IMR-90 (cell line): ENCODE data around the gene PRM3. TPM values are rescaled to one million over a fixed set of nuclear protein-coding genes. Genes with fewer than 3 reads are reported as not detected.
A peak's percentile ranks its signal among the peaks of the same experiment; 100 is the strongest.

ENCODE experiments used
- ATAC-seq: fragments of 200-7000 bp; cut with Tn5 transposase; 2 replicates; pipeline ENCODE4 v1.9.1; 2020; ENCODE audit warnings: low read depth, mild to moderate bottlenecking, moderate library complexity
- BruUV-seq: library from RNA; stranded (reverse); fragments of 400-500 nt; replicated peaks from 2 replicates; lab custom pipeline; 2021; lab: Mats Ljungman, UMichigan
- CTCF ChIA-PET: fragments of 300-600 bp; formaldehyde crosslinking; extraction: SDS; loops from one replicate; lab custom pipeline; 2021; ENCODE audit warnings: antibody characterized with exemption; lab: Yijun Ruan, JAX
- POLR2A ChIA-PET: fragments of 300-600 bp; sonication (Branson Sonifier 250); formaldehyde crosslinking; loops from one replicate; lab custom pipeline; 2022; ENCODE audit warnings: antibody characterized with exemption; ENCODE audit not compliant: unreplicated experiment; lab: Charles Lee
- DNase-seq: peaks from one replicate; pipeline ENCODE4 v3.0.0; 2013
- H2AFZ ChIP-seq: replicated peaks from 2 replicates; pipeline ENCODE3; 2013; ENCODE audit warnings: low read length, mild to moderate bottlenecking; ENCODE audit not compliant: poor library complexity
- H2AK5ac ChIP-seq: 2 replicates; pipeline ENCODE4 v1.6.1; 2013; ENCODE audit warnings: low read depth, low read length, inconsistent platforms
- H2AK9ac ChIP-seq: replicated peaks from 2 replicates; pipeline ENCODE3; 2013; ENCODE audit warnings: mild to moderate bottlenecking, low read depth, low read length, moderate library complexity; ENCODE audit not compliant: poor library complexity
- H2BK120ac ChIP-seq: 2 replicates; pipeline ENCODE4 v1.6.1; 2013; ENCODE audit warnings: low read depth, low read length, inconsistent platforms
- H2BK15ac ChIP-seq: 3 replicates; pipeline ENCODE4 v1.6.1; 2013; ENCODE audit warnings: low read depth, low read length, inconsistent platforms
- H2BK20ac ChIP-seq: 2 replicates; pipeline ENCODE4 v1.6.1; 2013; ENCODE audit warnings: low read depth, mild to moderate bottlenecking, inconsistent platforms, low read length, moderate library complexity
- H2BK5ac ChIP-seq: 2 replicates; pipeline ENCODE4 v1.6.1; 2013; ENCODE audit warnings: mild to moderate bottlenecking, low read depth, low read length, inconsistent platforms; ENCODE audit not compliant: poor library complexity, severe bottlenecking
- H3K14ac ChIP-seq: replicated peaks from 2 replicates; pipeline ENCODE4 v1.6.1; 2013; ENCODE audit warnings: low read depth, low read length, inconsistent platforms
- H3K18ac ChIP-seq: 2 replicates; pipeline ENCODE4 v1.6.1; 2013; ENCODE audit warnings: low read depth, low read length, control low read depth
- H3K23ac ChIP-seq: 2 replicates; pipeline ENCODE4 v1.6.1; 2013; ENCODE audit warnings: low read depth, low read length, inconsistent platforms
- H3K27ac ChIP-seq: 2 replicates; pipeline ENCODE4 v1.5.1; 2013; ENCODE audit warnings: mild to moderate bottlenecking, control low read depth, low read length; ENCODE audit not compliant: insufficient read depth
- H3K27me3 ChIP-seq: 2 replicates; pipeline ENCODE4 v1.6.1; 2013; ENCODE audit warnings: low read length; ENCODE audit not compliant: control insufficient read depth, insufficient read depth
- H3K36me3 ChIP-seq: 2 replicates; pipeline ENCODE4 v1.6.1; 2013; ENCODE audit warnings: low read length, mixed read lengths; ENCODE audit not compliant: control insufficient read depth, insufficient read depth
- H3K4ac ChIP-seq: 2 replicates; pipeline ENCODE4 v1.6.1; 2013; ENCODE audit warnings: low read depth, low read length, inconsistent platforms
- H3K4me1 ChIP-seq: 2 replicates; pipeline ENCODE4 v1.6.1; 2013; ENCODE audit warnings: low read length, mixed read lengths; ENCODE audit not compliant: control insufficient read depth, insufficient read depth
- H3K4me2 ChIP-seq: 2 replicates; pipeline ENCODE4 v1.6.1; 2013; ENCODE audit warnings: low read depth, mild to moderate bottlenecking, control low read depth, low read length, moderate library complexity
- H3K4me3 ChIP-seq: 2 replicates; pipeline ENCODE4 v1.5.1; 2013; ENCODE audit warnings: low read depth, mild to moderate bottlenecking, control low read depth, low read length, moderate library complexity; ENCODE audit not compliant: insufficient read depth
- H3K56ac ChIP-seq: 2 replicates; pipeline ENCODE4 v1.6.1; 2013; ENCODE audit warnings: low read length, inconsistent platforms; ENCODE audit not compliant: insufficient read depth; ENCODE audit errors: extremely low read depth
- H3K79me1 ChIP-seq, 2 experiments: 2 replicates each; pipeline ENCODE4 v1.6.1; 2013; ENCODE audit warnings: low read length in 2 of 2, inconsistent platforms in 1 of 2, low read depth in 1 of 2
- H3K9ac ChIP-seq: 2 replicates; pipeline ENCODE4 v1.6.1; 2013; ENCODE audit warnings: low read depth, low read length, control low read depth
- H3K9me1 ChIP-seq: 2 replicates; pipeline ENCODE4 v1.6.1; 2013; ENCODE audit warnings: low read length, inconsistent platforms; ENCODE audit not compliant: insufficient read depth
- H3K9me3 ChIP-seq: 2 replicates; pipeline ENCODE4 v1.6.1; 2013; ENCODE audit warnings: low read length; ENCODE audit not compliant: control insufficient read depth, insufficient read depth
- H4K20me1 ChIP-seq: 2 replicates; pipeline ENCODE4 v1.6.1; 2013; ENCODE audit warnings: low read length, inconsistent platforms; ENCODE audit not compliant: insufficient read depth
- H4K5ac ChIP-seq: 2 replicates; pipeline ENCODE4 v1.6.1; 2013; ENCODE audit warnings: mild to moderate bottlenecking, low read depth, low read length, control low read depth
- H4K8ac ChIP-seq, 2 experiments: 2 replicates each; pipeline ENCODE4 v1.6.1; 2013; ENCODE audit warnings: low read depth in 2 of 2, low read length in 2 of 2, control low read depth in 1 of 2, inconsistent platforms in 1 of 2
- H4K91ac ChIP-seq: 2 replicates; pipeline ENCODE4 v1.6.1; 2013; ENCODE audit warnings: low read depth, low read length, inconsistent platforms; ENCODE audit not compliant: insufficient read depth
- CEBPB ChIP-seq: IDR thresholded peaks from 2 replicates; pipeline ENCODE4 v1.6.1; 2012; ENCODE audit warnings: low read depth, low read length, improper control_type of control experiment
- CTCF ChIP-seq: conservative IDR thresholded peaks from 2 replicates; pipeline ENCODE4 v1.5.1; 2012; ENCODE audit warnings: mild to moderate bottlenecking, low read depth, low read length, improper control_type of control experiment
- FOS ChIP-seq: fragments of 150-350 bp; IDR thresholded peaks from 2 replicates; pipeline ENCODE4 v1.6.1; 2016; ENCODE audit warnings: low read depth, low read length
- MAZ ChIP-seq: IDR thresholded peaks from 2 replicates; pipeline ENCODE4 v1.6.1; 2012; ENCODE audit warnings: low read depth, mild to moderate bottlenecking, low read length, improper control_type of control experiment, moderate library complexity, borderline replicate concordance
- POLR2A ChIP-seq: IDR thresholded peaks from 2 replicates; pipeline ENCODE4 v1.6.1; 2012; ENCODE audit warnings: mild to moderate bottlenecking, low read depth, low read length
- RAD21 ChIP-seq: IDR thresholded peaks from 2 replicates; pipeline ENCODE4 v1.6.1; 2012; ENCODE audit warnings: low read length, improper control_type of control experiment
- RFX5 ChIP-seq: IDR thresholded peaks from 2 replicates; pipeline ENCODE4 v1.8.0; 2012; ENCODE audit warnings: low read depth, mild to moderate bottlenecking, low read length, moderate library complexity
- SMC3 ChIP-seq: fragments of 150-350 bp; IDR thresholded peaks from 2 replicates; pipeline ENCODE4 v1.6.1; 2016; ENCODE audit warnings: low read depth, mild to moderate bottlenecking, antibody characterized with exemption, low read length, moderate library complexity
- WGBS, 2 experiments: methylation state at CpG; one replicate each; pipeline versions ENCODE4 v1.1.5 to v1.1.7; 2013; ENCODE audit warnings: missing lambda C conversion rate in 2 of 2; ENCODE audit not compliant: insufficient read length in 1 of 2; ENCODE audit errors: extremely low coverage in 2 of 2; 5-methylcytosine and 5-hydroxymethylcytosine counted together
- dilution Hi-C: fragments of 300-500 bp; cut with HindIII; formaldehyde crosslinking; loops from one replicate; pipeline ENCODE4 v1.14.3; 2018; ENCODE audit warnings: low sequenced_read_pairs; ENCODE audit not compliant: unreplicated experiment
- in situ Hi-C: fragments of 300-500 bp; cut with MboI; formaldehyde crosslinking; loops from 3 replicates; pipeline ENCODE4 v1.14.3; 2019; ENCODE audit warnings: low sequenced_read_pairs, inconsistent platforms, mixed read lengths
- intact Hi-C: fragments of 100-400 bp; cut with micrococcal nuclease; formaldehyde crosslinking; loops from 2 replicates; pipeline ENCODE4 v1.10.0; 2022
- polyA plus RNA-seq, 3 experiments: library from polyadenylated mRNA; depleted of rRNA; stranded (reverse); fragments of >200 nt; gene quantifications; 2 replicates each; pipeline ENCODE4 v1.2.3, GENCODE V29; 2012; ENCODE audit warnings: low replicate concordance in 1 of 3
- total RNA-seq: library from RNA; depleted of rRNA; stranded (reverse); fragments of >200 nt; gene quantifications from 2 replicates; pipeline ENCODE4 v1.2.3, GENCODE V29; 2012

PRM3 gene
- total and polyA plus RNA-seq, 2 of the 4 experiments (the other 2 are of a cell fraction): not detected

GRCh38 chr16:11276143-11276895 is 2.9 kb upstream of the PRM3 start, which contains the start of gene PRM2:
TSS of gene PRM2 (minus strand) at chr16:11276480. CDS start at chr16:11276370, 110 bp downstream.
- dilution Hi-C loops: no loop called here
- H4K20me1 ChIP-seq: no peaks in the 10 kb centered on the region
- H3K27ac ChIP-seq: no peak within 1 kb of the TSS
- no peak for ATAC-seq
- H3K14ac ChIP-seq: no peak within 1 kb of the TSS
- no peak within 1 kb of the TSS for H2BK15ac ChIP-seq
- no peak within 1 kb of the TSS for H3K4me2 ChIP-seq
- no peak within 1 kb of the TSS for H3K18ac ChIP-seq
- intact Hi-C loops: no loop called here
- no TSS peak for BruUV-seq
- no peak within 1 kb of the TSS for H2AK5ac ChIP-seq
- ChIA-PET CTCF (no interaction called here), POLR2A (no interaction called here)
- no peak within 1 kb of the TSS for H2BK5ac ChIP-seq
- no peak within 1 kb of the TSS for H3K9ac ChIP-seq
- H4K91ac ChIP-seq: no peak within 1 kb of the TSS
- no peak for DNase-seq
- no peaks in the 10 kb centered on the region for H3K79me1 ChIP-seq
- H3K4me3 ChIP-seq: no peak within 1 kb of the TSS
- 95% methylated on average over 8 of the region's 26 CpGs; no CpG with 5 or more reads in 1 of the 2 experiments for WGBS, 2 experiments
- no peak within 1 kb of the TSS for H4K5ac ChIP-seq
- no peak for TF ChIP-seq CTCF
- no peak for TF ChIP-seq RFX5
- TF ChIP-seq FOS: no peak
- TF ChIP-seq CEBPB: no peak
- no peak for TF ChIP-seq RAD21
- no peak for TF ChIP-seq SMC3
- no peak for TF ChIP-seq POLR2A
- no peak for TF ChIP-seq MAZ
- H3K27me3 ChIP-seq: peaks cover 12% of the 10 kb centered on the region
- H3K4me1 ChIP-seq: peaks cover 7% of the 10 kb centered on the region; the same call in 1 of the 2 replicates
- H3K9me3 ChIP-seq: peaks cover 7% of the 10 kb centered on the region
- H2AK9ac ChIP-seq: peak within 1 kb of the TSS; percentile 12
- no peak within 1 kb of the TSS for H3K23ac ChIP-seq
- H3K56ac ChIP-seq: no peak within 1 kb of the TSS
- in situ Hi-C loops: no loop called here
- H3K36me3 ChIP-seq: no peaks in the 10 kb centered on the region
- H2BK20ac ChIP-seq: no peak within 1 kb of the TSS
- no peak within 1 kb of the TSS for H2BK120ac ChIP-seq
- no peak within 1 kb of the TSS for H3K4ac ChIP-seq
- H4K8ac ChIP-seq: no peak within 1 kb of the TSS
- H2AFZ ChIP-seq: no peak within 1 kb of the TSS
- no peaks in the 10 kb centered on the region for H3K9me1 ChIP-seq
